Fibroblast of the conjunctiva (primary cell): ENCODE measurements around the gene SCAF1.

Experiments
- DNase-seq: peaks from one replicate; pipeline ENCODE4 v3.0.0-alpha.2; 2010; ENCODE audit warnings: low read depth

Gene SCAF1, protein sequence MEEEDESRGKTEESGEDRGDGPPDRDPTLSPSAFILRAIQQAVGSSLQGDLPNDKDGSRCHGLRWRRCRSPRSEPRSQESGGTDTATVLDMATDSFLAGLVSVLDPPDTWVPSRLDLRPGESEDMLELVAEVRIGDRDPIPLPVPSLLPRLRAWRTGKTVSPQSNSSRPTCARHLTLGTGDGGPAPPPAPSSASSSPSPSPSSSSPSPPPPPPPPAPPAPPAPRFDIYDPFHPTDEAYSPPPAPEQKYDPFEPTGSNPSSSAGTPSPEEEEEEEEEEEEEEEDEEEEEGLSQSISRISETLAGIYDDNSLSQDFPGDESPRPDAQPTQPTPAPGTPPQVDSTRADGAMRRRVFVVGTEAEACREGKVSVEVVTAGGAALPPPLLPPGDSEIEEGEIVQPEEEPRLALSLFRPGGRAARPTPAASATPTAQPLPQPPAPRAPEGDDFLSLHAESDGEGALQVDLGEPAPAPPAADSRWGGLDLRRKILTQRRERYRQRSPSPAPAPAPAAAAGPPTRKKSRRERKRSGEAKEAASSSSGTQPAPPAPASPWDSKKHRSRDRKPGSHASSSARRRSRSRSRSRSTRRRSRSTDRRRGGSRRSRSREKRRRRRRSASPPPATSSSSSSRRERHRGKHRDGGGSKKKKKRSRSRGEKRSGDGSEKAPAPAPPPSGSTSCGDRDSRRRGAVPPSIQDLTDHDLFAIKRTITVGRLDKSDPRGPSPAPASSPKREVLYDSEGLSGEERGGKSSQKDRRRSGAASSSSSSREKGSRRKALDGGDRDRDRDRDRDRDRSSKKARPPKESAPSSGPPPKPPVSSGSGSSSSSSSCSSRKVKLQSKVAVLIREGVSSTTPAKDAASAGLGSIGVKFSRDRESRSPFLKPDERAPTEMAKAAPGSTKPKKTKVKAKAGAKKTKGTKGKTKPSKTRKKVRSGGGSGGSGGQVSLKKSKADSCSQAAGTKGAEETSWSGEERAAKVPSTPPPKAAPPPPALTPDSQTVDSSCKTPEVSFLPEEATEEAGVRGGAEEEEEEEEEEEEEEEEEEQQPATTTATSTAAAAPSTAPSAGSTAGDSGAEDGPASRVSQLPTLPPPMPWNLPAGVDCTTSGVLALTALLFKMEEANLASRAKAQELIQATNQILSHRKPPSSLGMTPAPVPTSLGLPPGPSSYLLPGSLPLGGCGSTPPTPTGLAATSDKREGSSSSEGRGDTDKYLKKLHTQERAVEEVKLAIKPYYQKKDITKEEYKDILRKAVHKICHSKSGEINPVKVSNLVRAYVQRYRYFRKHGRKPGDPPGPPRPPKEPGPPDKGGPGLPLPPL

DNA sequence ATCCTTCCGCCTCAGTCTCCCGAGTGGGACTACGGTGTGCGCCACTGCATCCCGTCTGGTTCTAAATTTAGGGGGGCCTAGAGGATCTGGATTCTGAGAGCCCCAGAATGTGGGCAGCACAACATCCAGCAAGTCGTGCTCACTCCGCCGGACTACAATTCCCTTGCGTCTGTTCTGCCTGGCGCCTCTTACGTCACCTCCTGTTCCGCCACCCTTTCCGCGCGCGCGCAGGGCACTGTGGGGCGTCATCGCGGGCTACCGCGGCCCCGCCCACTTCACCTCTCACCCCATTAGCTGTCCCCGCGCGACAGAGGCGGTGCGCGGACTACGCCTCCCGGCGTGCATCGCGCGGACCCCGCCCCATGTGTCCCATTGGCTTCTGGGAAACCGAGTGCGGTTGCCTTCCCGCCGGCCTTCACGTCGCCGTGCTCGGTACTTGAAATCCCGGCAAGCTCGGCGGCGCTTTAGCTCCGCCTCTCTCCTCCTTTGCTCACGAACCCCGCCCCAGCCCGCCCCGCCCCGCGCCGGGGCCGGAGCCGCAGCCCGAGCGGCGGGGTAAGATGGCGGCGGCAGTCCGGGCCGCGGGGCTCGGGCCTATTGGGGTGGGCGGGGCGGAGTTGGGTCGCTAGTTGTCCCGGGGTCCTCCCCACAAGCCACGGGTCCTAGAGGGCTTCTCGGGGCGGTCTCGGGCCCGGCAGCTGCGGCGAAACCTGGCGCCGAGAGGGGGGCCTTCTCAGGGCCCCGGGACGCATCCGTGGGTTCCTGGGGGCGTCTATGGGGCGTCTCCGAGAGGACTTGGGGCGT is at the start of gene SCAF1:
TSS of gene SCAF1 (plus strand) at position 522 of the 804 bp plus-strand sequence. CDS start 2,818 bp downstream, outside the sequence.
- DNase-seq = peak; percentile 99

DNA sequence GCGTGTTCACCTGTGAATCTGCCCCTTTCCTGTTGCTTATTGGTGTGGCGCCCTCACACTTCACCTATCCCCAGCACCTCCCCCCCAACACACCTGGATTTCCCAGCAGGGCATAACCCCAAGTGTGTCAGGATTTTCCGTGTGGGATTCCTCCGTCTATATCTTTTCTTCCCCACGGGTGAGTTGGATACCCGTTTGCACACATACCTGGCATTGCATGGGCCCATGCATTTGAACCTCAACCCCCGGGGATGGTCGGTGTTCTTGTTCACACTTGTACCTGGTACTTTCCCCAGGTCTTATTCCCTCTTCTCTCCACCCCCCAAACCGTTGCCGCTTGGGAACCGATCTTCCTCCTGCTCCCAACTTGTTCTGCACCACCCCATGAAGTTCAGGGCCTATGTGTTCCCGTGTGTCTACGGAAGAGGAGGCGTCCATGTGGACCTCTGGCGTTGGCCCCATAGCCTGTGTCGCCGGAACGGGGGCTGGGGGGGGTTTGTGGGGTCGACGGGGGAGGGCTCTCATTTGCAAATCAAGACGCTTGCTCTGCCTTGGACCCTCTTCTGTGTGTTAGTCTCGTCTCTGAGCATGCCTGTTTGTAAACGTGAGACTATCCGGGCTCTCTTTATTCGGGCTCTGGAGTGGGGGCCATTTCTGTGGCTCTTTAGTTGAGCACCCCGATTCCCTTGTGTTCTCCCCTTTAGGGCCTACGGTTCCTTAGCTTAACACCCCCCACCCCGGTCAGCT is 49.4 kb upstream of the SCAF1 start:
- no peak for DNase-seq

DNA sequence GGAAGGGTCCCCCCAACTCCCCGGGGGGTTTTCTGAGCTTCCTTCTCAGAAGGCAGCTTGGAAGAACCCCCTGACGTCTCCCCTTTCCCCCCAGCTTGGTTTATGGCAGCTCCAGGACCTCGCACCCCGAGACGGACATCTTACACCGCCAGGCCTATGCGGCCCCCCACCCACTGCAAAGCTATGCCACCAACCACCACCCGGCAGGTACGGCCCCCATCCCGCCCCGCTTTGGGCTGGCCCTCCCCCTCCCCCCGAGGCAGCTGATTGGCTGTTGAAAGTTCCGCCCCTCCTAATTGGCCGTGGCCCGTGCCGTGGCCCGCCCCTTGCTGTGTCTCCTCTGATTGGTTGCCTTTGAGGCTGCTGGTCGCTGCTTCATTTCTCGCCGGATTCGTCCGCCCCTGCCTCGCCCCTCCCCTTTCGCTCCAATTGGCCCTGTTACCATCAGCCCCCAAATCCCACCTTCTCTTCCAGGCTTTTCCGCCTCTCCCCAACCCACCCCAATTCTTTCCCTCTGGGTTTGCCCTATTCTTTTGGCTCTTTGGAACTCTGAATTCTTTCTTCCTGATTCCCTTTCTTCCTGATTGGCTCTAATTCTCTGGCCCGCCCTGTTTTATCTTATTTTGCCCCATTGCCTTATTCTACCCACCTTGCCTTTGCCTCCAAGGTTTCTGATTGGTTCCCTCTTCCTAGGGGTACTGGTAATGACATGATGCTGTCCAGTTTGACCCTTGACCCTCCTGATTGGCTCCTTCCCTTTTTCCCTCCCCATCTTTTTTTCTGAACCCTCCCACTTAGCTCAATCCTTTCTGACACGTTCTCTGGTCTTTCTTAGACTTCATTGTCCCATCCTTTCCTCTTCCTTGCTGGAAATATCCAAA is 48.5 kb upstream of the SCAF1 start:
- DNase-seq = peak; percentile 81

DNA sequence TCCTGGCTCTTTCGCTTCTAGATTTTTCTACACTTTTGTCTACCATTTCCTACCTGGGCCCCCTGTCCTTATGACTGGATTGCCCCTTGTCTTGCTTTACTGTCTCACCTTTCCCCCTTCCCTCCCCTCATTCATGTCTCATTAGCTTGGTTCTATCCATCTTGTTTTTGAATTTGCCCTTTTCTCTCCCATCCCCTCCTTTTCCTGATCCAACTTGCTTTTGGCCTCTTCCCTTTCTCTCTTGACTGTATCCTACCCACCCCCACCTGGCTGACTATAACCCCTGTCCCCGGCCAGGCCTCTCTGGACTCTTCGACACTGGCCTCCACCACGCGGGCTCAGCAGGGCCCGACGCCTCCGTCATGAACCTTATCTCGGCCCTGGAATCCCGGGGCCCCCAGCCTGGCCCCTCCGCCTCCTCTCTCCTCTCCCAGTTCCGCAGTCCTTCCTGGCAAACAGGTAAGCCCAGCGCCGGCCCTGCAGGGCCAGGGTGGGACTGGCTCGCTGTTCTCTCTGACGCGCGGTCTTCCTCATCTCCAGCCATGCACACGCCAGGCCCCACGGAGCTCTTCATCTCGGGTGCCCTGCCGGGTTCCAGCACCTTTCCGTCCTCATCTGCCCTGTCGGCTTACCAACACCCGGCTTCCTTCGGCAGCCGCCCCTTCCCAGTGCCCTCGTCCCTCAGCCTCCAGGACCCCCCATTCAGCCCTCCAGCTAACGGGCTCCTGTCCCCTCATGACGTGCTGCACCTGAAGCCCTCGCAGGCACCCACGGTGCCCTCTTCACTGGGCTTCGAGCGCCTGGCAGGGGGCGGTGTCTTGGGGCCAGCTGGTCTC is 47.6 kb upstream of the SCAF1 start:
- DNase-seq = no peak

DNA sequence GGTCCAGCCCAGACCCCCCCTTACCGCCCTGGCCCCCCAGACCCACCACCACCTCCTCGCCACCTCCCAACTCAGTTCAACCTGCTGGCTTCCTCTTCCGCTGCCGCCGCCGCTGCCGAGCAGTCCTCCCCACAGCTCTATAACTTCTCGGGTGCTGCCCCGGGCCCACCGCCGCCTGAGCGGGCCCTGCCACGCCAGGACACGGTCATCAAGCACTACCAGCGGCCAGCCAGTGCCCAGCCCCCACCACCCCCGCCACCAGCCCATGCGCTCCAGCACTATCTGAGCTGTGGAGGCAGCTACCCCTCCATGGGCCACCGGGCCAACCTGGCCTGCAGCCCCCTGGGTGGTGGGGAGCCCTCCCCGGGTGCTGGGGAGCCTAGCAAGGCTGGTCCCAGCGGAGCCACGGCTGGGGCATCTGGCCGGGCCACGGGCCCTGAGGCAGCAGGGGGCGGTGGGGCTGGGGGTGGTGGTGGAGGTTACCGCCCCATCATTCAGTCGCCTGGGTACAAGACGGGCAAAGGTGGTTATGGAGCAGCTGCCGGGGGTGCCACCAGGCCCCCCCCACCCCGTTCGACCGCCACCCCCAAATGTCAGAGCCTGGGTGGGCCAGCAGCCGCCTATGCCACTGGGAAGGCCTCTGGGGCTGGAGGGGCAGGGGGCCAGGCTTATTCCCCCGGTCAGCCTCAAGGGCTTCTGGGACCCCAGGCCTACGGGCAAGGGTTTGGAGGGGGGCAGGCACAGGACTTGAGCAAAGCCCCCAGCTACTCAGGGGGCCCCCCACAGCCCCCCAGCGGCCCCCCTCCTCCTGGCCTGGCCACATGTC is 46.8 kb upstream of the SCAF1 start:
- DNase-seq = no peak

DNA sequence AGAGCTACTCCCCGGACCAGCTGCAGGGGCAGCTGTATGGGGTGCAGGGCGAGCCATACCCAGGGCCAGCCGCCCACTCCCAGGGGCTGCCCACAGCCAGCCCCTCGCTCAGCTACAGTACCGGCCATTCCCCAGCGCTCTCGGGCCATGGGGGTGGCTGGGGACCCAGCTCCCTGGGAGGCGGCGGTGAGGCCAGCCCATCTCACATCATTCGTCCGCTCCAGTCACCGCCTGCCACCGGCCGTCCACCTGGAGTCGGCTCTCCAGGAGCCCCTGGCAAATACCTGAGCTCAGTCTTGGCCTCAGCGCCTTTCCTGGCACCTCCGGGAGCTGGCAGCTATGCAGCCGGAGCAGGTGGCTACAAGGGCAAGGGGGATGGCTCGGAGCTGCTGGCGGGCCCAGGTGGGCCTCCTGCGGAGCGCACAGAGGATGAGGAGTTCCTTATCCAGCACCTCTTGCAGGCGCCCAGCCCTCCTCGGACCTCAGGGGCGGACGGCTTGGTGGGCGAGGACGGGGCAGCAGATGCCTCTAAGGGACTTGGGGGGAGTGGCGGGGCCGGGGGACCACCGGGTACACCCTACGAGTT is 46.1 kb upstream of the SCAF1 start:
- DNase-seq = no peak

DNA sequence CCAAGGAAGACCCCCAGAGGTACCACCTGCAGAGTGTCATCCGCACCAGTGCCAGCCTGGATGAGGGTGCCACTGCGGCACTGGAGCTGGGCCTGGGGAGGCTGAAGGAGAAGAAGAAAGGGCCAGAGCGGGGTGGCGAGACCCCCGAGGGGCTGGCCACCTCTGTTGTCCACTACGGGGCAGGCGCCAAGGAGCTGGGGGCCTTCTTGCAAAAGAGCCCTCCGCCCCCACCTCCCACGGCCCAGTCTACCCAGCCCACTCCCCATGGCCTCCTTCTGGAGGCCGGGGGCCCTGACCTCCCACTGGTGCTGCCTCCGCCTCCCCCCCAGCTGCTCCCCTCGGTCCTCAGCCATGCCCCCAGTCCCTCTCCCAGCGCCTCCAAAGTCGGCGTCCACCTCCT is 45.6 kb upstream of the SCAF1 start:
- no peak for DNase-seq

DNA sequence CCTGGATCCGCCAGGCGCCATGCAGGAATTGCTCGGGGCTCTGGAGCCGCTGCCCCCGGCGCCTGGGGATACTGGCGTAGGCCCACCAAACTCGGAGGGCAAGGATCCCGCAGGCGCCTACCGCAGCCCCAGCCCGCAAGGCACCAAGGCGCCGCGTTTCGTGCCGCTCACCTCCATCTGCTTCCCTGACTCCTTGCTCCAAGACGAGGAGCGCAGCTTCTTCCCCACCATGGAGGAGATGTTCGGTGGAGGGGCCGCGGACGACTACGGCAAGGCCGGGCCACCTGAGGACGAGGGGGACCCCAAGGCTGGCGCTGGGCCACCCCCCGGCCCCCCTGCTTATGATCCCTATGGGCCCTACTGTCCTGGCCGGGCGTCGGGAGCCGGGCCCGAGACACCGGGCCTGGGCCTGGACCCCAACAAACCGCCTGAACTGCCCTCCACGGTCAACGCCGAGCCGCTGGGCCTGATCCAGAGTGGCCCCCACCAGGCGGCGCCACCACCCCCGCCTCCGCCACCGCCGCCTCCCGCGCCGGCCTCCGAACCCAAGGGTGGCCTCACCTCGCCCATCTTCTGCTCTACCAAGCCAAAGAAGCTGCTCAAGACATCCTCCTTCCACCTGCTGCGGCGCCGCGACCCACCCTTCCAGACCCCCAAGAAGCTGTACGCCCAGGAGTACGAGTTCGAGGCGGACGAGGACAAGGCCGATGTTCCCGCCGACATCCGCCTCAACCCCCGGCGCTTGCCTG is 44.9 kb upstream of the SCAF1 start:
- no peak for DNase-seq

DNA sequence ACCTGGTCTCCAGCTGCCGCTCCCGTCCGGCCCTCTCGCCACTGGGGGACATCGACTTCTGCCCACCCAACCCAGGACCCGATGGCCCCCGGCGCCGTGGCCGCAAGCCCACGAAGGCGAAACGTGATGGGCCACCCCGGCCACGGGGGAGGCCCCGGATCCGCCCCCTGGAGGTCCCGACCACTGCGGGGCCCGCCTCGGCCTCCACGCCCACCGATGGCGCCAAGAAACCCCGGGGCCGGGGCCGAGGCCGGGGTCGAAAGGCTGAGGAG is 44.4 kb upstream of the SCAF1 start:
- DNase-seq = no peak

DNA sequence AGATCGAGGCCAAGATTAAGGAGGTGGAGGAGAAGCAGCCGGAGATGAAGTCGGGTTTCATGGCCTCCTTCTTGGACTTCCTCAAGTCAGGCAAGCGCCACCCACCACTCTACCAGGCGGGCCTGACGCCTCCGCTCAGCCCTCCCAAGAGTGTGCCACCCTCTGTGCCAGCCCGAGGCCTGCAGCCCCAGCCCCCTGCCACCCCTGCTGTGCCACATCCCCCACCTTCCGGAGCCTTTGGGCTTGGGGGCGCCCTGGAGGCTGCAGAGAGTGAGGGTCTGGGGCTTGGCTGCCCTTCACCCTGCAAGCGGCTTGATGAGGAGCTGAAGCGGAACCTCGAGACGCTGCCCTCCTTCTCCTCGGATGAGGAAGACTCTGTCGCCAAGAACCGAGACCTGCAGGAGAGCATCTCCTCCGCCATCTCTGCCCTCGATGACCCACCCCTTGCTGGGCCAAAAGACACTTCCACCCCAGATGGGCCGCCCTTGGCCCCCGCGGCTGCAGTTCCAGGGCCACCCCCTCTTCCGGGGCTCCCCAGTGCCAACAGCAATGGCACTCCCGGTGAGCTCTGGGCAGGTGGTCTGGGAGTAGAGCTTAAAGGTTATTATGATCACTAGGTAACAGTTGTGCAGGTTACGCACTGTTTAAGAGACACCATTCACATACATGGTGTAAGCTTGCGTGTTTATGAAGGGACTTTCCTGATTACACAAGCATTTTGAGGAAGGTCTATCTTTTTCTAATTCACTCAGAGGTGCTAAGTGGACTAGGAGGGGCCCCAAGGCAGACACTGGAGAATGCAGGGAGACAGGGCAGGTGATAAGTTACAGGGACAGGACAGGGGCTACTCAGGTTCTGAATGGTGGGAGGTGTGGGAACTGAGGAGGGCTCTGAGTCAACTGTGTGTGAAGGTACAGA is 42.4 kb upstream of the SCAF1 start:
- DNase-seq = no peak

DNA sequence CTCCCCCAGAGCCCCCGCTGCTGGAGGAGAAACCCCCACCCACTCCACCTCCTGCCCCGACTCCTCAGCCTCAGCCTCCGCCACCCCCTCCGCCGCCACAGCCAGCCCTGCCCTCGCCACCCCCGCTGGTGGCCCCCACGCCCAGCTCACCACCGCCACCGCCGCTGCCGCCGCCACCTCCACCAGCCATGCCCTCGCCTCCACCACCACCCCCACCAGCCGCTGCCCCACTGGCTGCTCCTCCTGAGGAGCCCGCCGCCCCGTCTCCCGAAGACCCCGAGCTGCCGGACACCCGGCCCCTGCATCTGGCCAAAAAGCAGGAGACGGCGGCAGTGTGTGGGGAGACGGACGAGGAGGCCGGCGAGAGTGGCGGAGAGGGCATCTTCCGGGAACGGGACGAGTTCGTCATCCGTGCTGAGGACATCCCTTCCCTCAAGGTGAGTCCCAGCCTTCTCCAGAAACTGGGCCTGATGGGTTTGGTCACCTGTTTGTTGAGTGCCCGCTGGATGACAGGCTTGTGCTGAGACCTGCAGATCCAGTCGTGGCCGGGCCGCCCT is 40.4 kb upstream of the SCAF1 start:
- no peak for DNase-seq

DNA sequence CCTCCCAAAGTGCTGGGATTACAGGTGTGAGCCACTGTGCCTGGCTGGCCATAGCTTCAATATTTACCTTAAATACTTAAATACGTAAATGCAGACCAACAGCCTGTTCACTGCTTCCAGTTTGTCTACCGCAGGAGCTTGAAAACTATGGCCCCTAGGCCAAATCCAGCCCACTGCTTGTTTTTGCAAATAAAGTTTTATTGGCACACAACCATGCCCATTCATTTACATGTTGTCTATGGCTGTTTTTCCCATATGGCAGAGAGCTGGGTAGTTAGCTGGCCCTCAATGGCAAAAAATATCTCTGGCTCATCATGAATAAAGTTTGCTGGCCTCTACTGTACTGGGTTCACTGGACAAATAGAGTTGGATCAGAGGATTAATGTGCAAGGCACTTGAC is 39.2 kb upstream of the SCAF1 start:
- DNase-seq = no peak

DNA sequence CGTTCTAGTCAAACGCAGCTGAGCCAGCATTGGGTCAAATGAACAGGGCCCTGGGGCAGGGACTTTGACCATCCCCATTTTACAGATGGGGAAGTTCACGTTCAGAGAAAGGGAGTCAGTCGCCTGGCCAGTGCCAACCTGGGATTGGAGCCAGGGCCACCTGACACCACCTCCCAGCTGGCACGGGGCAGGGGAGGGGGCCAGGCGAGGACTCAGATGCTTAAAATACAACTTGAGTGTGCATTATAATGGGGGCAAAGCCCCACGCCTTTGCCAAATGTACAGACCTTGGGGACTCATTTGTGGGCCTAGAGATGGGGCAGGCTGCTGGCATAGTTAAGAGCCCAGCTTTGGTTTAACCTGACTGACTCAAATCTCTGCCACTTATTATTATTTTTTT is 36.4 kb upstream of the SCAF1 start:
- DNase-seq = no peak

DNA sequence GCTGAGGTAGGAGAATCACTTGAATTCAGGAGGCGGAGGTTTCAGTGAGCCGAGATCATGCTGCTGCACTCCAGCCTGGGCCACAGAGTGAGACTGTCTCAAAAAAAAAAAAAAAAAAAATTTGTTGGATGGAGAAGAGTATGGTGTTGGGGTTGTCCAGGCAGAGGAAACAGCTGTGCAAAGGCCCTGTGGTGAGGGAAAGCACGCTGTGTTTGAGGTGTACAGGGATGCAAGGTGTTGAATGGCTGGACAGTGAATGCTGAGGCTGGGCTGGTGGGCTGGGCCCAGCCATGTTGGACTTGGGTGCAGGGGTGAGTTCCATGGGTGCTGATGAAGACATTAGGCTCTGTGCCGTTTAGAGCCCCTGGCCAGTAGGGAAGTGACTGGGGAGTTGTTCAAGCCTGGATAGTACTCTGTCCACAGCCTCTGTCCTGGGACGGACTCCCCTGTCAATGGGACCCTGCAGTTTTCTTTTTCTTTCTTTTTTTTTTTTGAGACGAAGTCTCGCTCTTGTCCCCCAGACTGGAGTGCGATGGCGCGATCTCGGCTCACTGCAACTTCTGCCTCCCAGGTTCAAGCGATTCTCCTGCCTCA is 32.4 kb upstream of the SCAF1 start:
- no peak for DNase-seq

DNA sequence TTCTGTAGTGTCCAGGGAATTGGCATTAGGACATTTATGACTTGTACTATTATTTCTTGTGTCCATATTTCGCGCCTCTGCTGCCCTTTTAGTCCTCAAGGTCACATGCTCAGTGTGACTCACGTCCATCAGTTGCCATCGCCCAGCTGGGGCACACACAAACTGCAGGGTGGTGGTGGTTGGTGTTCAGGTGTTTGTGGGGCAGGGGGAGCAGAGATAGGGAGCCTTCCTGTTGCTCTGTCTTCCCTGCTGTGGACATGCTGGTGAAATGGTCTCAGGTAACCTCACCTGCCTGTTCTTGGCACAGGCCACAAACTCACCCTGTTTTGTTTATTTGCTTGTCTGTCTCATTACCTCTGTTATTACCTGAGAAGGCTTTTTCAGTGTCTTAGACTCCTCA is 28.6 kb upstream of the SCAF1 start:
- no peak for DNase-seq
